K562 (cell line): ENCODE results near the gene CASP2. TPM values are rescaled to one million over a fixed set of nuclear protein-coding genes. Genes with fewer than 3 reads are reported as not detected.
A peak's percentile ranks its signal among the peaks of the same experiment; 100 is the strongest.

Source experiments
- ASH1L ChIP-seq: fragments of 450-650 bp; IDR thresholded peaks from 2 replicates; pipeline ENCODE4 v1.6.1; 2018; ENCODE audit warnings: borderline replicate concordance, mild to moderate bottlenecking, low read depth; ENCODE audit not compliant: partially characterized antibody
- ATF3 ChIP-seq, 2 experiments: fragments of 450-650 bp in 1 of 2; sonication (generic) in 1 of 2; formaldehyde crosslinking in 1 of 2; IDR thresholded peaks in 1 of 2; conservative IDR thresholded peaks in 1 of 2; 2 replicates each; pipeline versions ENCODE4 v1.6.1 to v1.8.1; 2016 to 2023; ENCODE audit warnings: mild to moderate bottlenecking in 2 of 2, moderate library complexity in 2 of 2, inconsistent platforms in 1 of 2, missing genetic modification reagents in 1 of 2
- CGGBP1 ChIP-seq: fragments of 250-450 bp; sonication (Bioruptor Pico); IDR thresholded peaks from 2 replicates; pipeline ENCODE4 v1.9.0; 2021; ENCODE audit warnings: mild to moderate bottlenecking
- FOXP4 ChIP-seq: sonication (generic); formaldehyde crosslinking; IDR thresholded peaks from 2 replicates; pipeline ENCODE4 v1.8.0; 2022; ENCODE audit warnings: mild to moderate bottlenecking, missing genetic modification reagents, borderline replicate concordance
- GATAD2A ChIP-seq: fragments of 450-650 bp; IDR thresholded peaks from 2 replicates; pipeline ENCODE4 v1.6.1; 2017
- HNRNPUL1 ChIP-seq: fragments of 200-400 bp; formaldehyde crosslinking; IDR thresholded peaks from 2 replicates; pipeline ENCODE4 v1.6.1; 2017; ENCODE audit warnings: low read length
- MCM2 ChIP-seq: fragments of 450-650 bp; IDR thresholded peaks from 2 replicates; pipeline ENCODE4 v1.6.1; 2017; ENCODE audit warnings: low read depth, mild to moderate bottlenecking
- MEF2D ChIP-seq: conservative IDR thresholded peaks from 2 replicates; pipeline ENCODE4 v1.6.1; 2016; ENCODE audit warnings: low read depth, missing genetic modification characterization, missing compliant biosample characterization
- MYNN ChIP-seq, 2 experiments: sonication (generic); formaldehyde crosslinking in 1 of 2; IDR thresholded peaks; 2 replicates each; pipeline versions ENCODE4 v1.5.0 to v1.6.1; 2016 to 2020; ENCODE audit warnings: antibody characterized with exemption in 1 of 2, missing genetic modification reagents in 1 of 2
- RBM17 ChIP-seq: fragments of 200-400 bp; formaldehyde crosslinking; IDR thresholded peaks from 2 replicates; pipeline ENCODE4 v1.6.1; 2017; ENCODE audit warnings: low read depth, mild to moderate bottlenecking, low read length, borderline replicate concordance
- SAFB ChIP-seq: fragments of 200-400 bp; formaldehyde crosslinking; IDR thresholded peaks from 2 replicates; pipeline ENCODE4 v1.6.1; 2017; ENCODE audit warnings: low read depth, low read length, borderline replicate concordance
- SMAD2 ChIP-seq: fragments of 150-350 bp; IDR thresholded peaks from 2 replicates; pipeline ENCODE4 v1.6.1; 2014; ENCODE audit warnings: low read depth, mild to moderate bottlenecking, low read length
- SP1 ChIP-seq: sonication (generic); formaldehyde crosslinking; IDR thresholded peaks from 2 replicates; pipeline ENCODE4 v1.8.1; 2022; ENCODE audit warnings: mild to moderate bottlenecking, missing genetic modification reagents
- SRSF1 ChIP-seq: fragments of 200-400 bp; formaldehyde crosslinking; IDR thresholded peaks from 2 replicates; pipeline ENCODE4 v1.6.1; 2017; ENCODE audit warnings: mild to moderate bottlenecking, low read depth, low read length, moderate library complexity
- TCFL5 ChIP-seq: fragments of 250-450 bp; sonication (Bioruptor Pico); conservative IDR thresholded peaks from 2 replicates; pipeline ENCODE4 v1.6.1; 2021; ENCODE audit warnings: mild to moderate bottlenecking, moderate library complexity, matching md5 sums
- THRA ChIP-seq: fragments of 450-650 bp; IDR thresholded peaks from 2 replicates; pipeline ENCODE4 v1.6.1; 2017; ENCODE audit warnings: mild to moderate bottlenecking, moderate library complexity
- ZBTB2 ChIP-seq: fragments of 450-650 bp; IDR thresholded peaks from 2 replicates; pipeline ENCODE4 v1.6.1; 2016; ENCODE audit warnings: antibody characterized with exemption
- ZNF766 ChIP-seq: fragments of 200-800 bp; sonication (Bioruptor generic); conservative IDR thresholded peaks from 2 replicates; pipeline ENCODE4 v1.6.1; 2016; ENCODE audit warnings: missing genetic modification characterization, missing compliant biosample characterization
- polyA plus RNA-seq, 8 experiments: library from polyadenylated mRNA; depleted of rRNA in 4 of 8; stranded (reverse) in 5 of 8; unstranded in 3 of 8; fragments of >200 nt; fragmentation: Nextera tagmentation in 2 of 8; fragmentation: Illumina TruSeq in 1 of 8; extraction: Ambion mirVana in 2 of 8; extraction: Trizol in 1 of 8; gene quantifications; 2 replicates each; pipeline versions ENCODE4 v1.2.1 to v1.2.3, GENCODE V29; 2011 to 2014; ENCODE audit warnings: inconsistent platforms in 1 of 8, missing spikeins in 1 of 8
- total RNA-seq, 7 experiments: library from RNA; depleted of rRNA in 6 of 7; stranded (reverse); fragments of >200 nt in 6 of 7; fragmentation: Illumina TruSeq in 2 of 7; extraction: Trizol in 2 of 7; gene quantifications; 2 replicates each; pipeline versions ENCODE4 v1.2.1 to v1.2.3, GENCODE V29; 2011 to 2021; ENCODE audit warnings: low replicate concordance in 1 of 7

Gene CASP2
- total and polyA plus RNA-seq, 9 of the 15 experiments (the other 6 are each of a cell fraction or from before 2014, with no cell fraction given), result 18.8 to 64.9 (median 24.1) TPM

- TF ChIP-seq ASH1L (peak; percentile 71), THRA (no peak), MYNN (IDR thresholded peaks at IDR 0.05) (no peak), MYNN (CRISPR knock-in tag; IDR thresholded peaks at IDR 0.05) (no peak), ATF3 (IDR thresholded peaks at IDR 0.05) (no peak), ATF3 (CRISPR knock-in tag; conservative IDR thresholded peaks at IDR 0.05) (peak; percentile 80), MCM2 (no peak), FOXP4 (CRISPR knock-in tag) (peak; percentile 95; the same call in 1 of the 2 replicates), SAFB (peak; percentile 40; the same call in 1 of the 2 replicates), ZNF766 (peak; percentile 77; the same call in 1 of the 2 replicates), SP1 (CRISPR knock-in tag) (peak; percentile 92; the same call in 1 of the 2 replicates), HNRNPUL1 (no peak), ZBTB2 (peak; percentile 99), TCFL5 (CRISPR knock-in tag) (no peak), RBM17 (no peak), GATAD2A (peak; percentile 64; the same call in 1 of the 2 replicates), CGGBP1 (CRISPR knock-in tag) (peak; percentile 87; the same call in 1 of the 2 replicates), SMAD2 (no peak), SRSF1 (no peak), MEF2D (tag) (0 out of 2 replicates have a peak, but pooled peaks have one; percentile 38)
These were observed at the start of gene CASP2 (continued) for GRCh38 chr7:143287935-143288826.
